HepG2 (cell line): ENCODE data around the gene AKR1C3. TPM values are rescaled to one million over a fixed set of nuclear protein-coding genes. Genes with fewer than 3 reads are reported as not detected.

Source experiments
- ARNT ChIP-seq: fragments of 450-650 bp; IDR thresholded peaks from 2 replicates; pipeline ENCODE4 v1.6.1; 2017
- CHD4 ChIP-seq: fragments of 200-600 bp; sonication (generic); IDR thresholded peaks from 2 replicates; pipeline ENCODE4 v1.7.0; 2017; ENCODE audit warnings: mild to moderate bottlenecking, low read length, borderline replicate concordance
- DR1 ChIP-seq: sonication (generic); formaldehyde crosslinking; IDR thresholded peaks from 2 replicates; pipeline ENCODE4 v1.8.0; 2021; ENCODE audit warnings: mild to moderate bottlenecking, missing genetic modification reagents, inconsistent platforms
- FOXP4 ChIP-seq: sonication (generic); formaldehyde crosslinking; IDR thresholded peaks from 2 replicates; pipeline ENCODE4 v1.4.0; 2020; ENCODE audit warnings: missing genetic modification reagents
- GATAD2A ChIP-seq: IDR thresholded peaks from 2 replicates; pipeline ENCODE4 v1.6.1; 2016
- HNRNPLL ChIP-seq: fragments of 200-400 bp; formaldehyde crosslinking; IDR thresholded peaks from 2 replicates; pipeline ENCODE4 v1.6.1; 2017; ENCODE audit warnings: mild to moderate bottlenecking, low read depth, low read length; ENCODE audit not compliant: poor library complexity, severe bottlenecking
- MATR3 ChIP-seq: sonication (generic); formaldehyde crosslinking; IDR thresholded peaks from 2 replicates; pipeline ENCODE4 v1.4.0; 2020; ENCODE audit warnings: missing genetic modification reagents
- NONO ChIP-seq, 2 experiments: fragments of 450-650 bp in 1 of 2; sonication (generic) in 1 of 2; formaldehyde crosslinking in 1 of 2; IDR thresholded peaks in 1 of 2; conservative IDR thresholded peaks in 1 of 2; 2 replicates each; pipeline versions ENCODE4 v1.6.1 to v1.8.0; 2017 to 2022; ENCODE audit warnings: mild to moderate bottlenecking in 1 of 2, missing genetic modification reagents in 1 of 2, moderate library complexity in 1 of 2
- POGK ChIP-seq: sonication (generic); formaldehyde crosslinking; conservative IDR thresholded peaks from 2 replicates; pipeline ENCODE4 v1.8.0; 2022; ENCODE audit warnings: mild to moderate bottlenecking, moderate library complexity, missing genetic modification reagents
- SIX1 ChIP-seq: sonication (generic); formaldehyde crosslinking; IDR thresholded peaks from 2 replicates; pipeline ENCODE4 v1.4.0; 2020; ENCODE audit warnings: missing genetic modification reagents, borderline replicate concordance
- YY1 ChIP-seq: IDR thresholded peaks from 2 replicates; pipeline ENCODE4 v1.6.1; 2011; ENCODE audit warnings: low read length, low read depth, moderate library complexity, mild to moderate bottlenecking; ENCODE audit not compliant: insufficient read depth, insufficient replicate concordance
- ZFP1 ChIP-seq: IDR thresholded peaks from 2 replicates; pipeline ENCODE4 v1.6.1; 2016
- polyA plus RNA-seq, 8 experiments: library from polyadenylated mRNA; depleted of rRNA in 3 of 8; stranded (reverse) in 7 of 8; unstranded in 1 of 8; fragments of >200 nt; fragmentation: Illumina TruSeq in 4 of 8; extraction: Trizol in 4 of 8; gene quantifications; 2 replicates each; pipeline versions ENCODE4 v1.2.1 to v1.2.3, GENCODE V29; 2011 to 2016; ENCODE audit warnings: low read depth in 4 of 8, missing spikeins in 1 of 8, mixed read lengths in 1 of 8; ENCODE audit not compliant: insufficient read depth in 1 of 8
- total RNA-seq, 5 experiments: library from RNA; depleted of rRNA; stranded (reverse); fragments of >200 nt; fragmentation: Illumina TruSeq; extraction: Trizol; gene quantifications; 2 replicates each; pipeline ENCODE4 v1.2.3, GENCODE V29; 2016; ENCODE audit warnings: low read depth in 1 of 5
- TF ChIP-seq, protein P1 (sequence below): sonication (generic); formaldehyde crosslinking; IDR thresholded peaks from 2 replicates; pipeline ENCODE4 v1.4.0; 2020; ENCODE audit warnings: mild to moderate bottlenecking, missing genetic modification reagents
- TF ChIP-seq, protein P2 (sequence below): sonication (generic); formaldehyde crosslinking; IDR thresholded peaks from 2 replicates; pipeline ENCODE4 v1.5.0; 2020; ENCODE audit warnings: mild to moderate bottlenecking, missing genetic modification reagents
- TF ChIP-seq, protein P3 (sequence below): sonication (generic); formaldehyde crosslinking; IDR thresholded peaks from 2 replicates; pipeline ENCODE4 v1.4.0; 2020; ENCODE audit warnings: missing genetic modification reagents, borderline replicate concordance

The AKR1C3 gene
- total and polyA plus RNA-seq, 2 of the 13 experiments (the other 11 are each of a cell fraction or from before 2014, with no cell fraction given): 368 to 532 TPM

GRCh38 chr10:5147255-5147980 is 53.2 kb downstream of the AKR1C3 start (continued):
- no peak for TF ChIP-seq MATR3 (CRISPR knock-in tag)
- TF ChIP-seq, protein P1, sequence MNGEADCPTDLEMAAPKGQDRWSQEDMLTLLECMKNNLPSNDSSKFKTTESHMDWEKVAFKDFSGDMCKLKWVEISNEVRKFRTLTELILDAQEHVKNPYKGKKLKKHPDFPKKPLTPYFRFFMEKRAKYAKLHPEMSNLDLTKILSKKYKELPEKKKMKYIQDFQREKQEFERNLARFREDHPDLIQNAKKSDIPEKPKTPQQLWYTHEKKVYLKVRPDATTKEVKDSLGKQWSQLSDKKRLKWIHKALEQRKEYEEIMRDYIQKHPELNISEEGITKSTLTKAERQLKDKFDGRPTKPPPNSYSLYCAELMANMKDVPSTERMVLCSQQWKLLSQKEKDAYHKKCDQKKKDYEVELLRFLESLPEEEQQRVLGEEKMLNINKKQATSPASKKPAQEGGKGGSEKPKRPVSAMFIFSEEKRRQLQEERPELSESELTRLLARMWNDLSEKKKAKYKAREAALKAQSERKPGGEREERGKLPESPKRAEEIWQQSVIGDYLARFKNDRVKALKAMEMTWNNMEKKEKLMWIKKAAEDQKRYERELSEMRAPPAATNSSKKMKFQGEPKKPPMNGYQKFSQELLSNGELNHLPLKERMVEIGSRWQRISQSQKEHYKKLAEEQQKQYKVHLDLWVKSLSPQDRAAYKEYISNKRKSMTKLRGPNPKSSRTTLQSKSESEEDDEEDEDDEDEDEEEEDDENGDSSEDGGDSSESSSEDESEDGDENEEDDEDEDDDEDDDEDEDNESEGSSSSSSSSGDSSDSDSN (CRISPR knock-in tag): peak; percentile 34; the same call in 1 of the 2 replicates
- no peak for TF ChIP-seq ARNT
- TF ChIP-seq, protein P2, sequence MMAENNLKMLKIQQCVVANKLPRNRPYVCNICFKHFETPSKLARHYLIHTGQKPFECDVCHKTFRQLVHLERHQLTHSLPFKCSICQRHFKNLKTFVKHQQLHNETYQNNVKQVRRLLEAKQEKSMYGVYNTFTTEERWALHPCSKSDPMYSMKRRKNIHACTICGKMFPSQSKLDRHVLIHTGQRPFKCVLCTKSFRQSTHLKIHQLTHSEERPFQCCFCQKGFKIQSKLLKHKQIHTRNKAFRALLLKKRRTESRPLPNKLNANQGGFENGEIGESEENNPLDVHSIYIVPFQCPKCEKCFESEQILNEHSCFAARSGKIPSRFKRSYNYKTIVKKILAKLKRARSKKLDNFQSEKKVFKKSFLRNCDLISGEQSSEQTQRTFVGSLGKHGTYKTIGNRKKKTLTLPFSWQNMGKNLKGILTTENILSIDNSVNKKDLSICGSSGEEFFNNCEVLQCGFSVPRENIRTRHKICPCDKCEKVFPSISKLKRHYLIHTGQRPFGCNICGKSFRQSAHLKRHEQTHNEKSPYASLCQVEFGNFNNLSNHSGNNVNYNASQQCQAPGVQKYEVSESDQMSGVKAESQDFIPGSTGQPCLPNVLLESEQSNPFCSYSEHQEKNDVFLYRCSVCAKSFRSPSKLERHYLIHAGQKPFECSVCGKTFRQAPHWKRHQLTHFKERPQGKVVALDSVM: 0 out of 2 replicates have a peak, but pooled peaks have one; percentile 13
- TF ChIP-seq, protein P3, sequence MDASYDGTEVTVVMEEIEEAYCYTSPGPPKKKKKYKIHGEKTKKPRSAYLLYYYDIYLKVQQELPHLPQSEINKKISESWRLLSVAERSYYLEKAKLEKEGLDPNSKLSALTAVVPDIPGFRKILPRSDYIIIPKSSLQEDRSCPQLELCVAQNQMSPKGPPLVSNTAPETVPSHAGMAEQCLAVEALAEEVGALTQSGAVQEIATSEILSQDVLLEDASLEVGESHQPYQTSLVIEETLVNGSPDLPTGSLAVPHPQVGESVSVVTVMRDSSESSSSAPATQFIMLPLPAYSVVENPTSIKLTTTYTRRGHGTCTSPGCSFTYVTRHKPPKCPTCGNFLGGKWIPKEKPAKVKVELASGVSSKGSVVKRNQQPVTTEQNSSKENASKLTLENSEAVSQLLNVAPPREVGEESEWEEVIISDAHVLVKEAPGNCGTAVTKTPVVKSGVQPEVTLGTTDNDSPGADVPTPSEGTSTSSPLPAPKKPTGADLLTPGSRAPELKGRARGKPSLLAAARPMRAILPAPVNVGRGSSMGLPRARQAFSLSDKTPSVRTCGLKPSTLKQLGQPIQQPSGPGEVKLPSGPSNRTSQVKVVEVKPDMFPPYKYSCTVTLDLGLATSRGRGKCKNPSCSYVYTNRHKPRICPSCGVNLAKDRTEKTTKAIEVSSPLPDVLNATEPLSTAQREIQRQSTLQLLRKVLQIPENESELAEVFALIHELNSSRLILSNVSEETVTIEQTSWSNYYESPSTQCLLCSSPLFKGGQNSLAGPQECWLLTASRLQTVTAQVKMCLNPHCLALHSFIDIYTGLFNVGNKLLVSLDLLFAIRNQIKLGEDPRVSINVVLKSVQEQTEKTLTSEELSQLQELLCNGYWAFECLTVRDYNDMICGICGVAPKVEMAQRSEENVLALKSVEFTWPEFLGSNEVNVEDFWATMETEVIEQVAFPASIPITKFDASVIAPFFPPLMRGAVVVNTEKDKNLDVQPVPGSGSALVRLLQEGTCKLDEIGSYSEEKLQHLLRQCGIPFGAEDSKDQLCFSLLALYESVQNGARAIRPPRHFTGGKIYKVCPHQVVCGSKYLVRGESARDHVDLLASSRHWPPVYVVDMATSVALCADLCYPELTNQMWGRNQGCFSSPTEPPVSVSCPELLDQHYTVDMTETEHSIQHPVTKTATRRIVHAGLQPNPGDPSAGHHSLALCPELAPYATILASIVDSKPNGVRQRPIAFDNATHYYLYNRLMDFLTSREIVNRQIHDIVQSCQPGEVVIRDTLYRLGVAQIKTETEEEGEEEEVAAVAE: peak; percentile 74; the same call in 1 of the 2 replicates
- peak; percentile 64 for TF ChIP-seq YY1
- TF ChIP-seq DR1 (CRISPR knock-in tag): peak; percentile 76
- TF ChIP-seq NONO (IDR thresholded peaks at IDR 0.05): no peak
- TF ChIP-seq NONO (CRISPR knock-in tag; conservative IDR thresholded peaks at IDR 0.05): peak; percentile 95
- TF ChIP-seq FOXP4 (CRISPR knock-in tag): peak; percentile 96
- TF ChIP-seq SIX1 (CRISPR knock-in tag): peak; percentile 94
- TF ChIP-seq GATAD2A: peak; percentile 96
- peak; percentile 85 for TF ChIP-seq ZFP1 (CRISPR knock-in tag)
- peak; percentile 73; the same call in 1 of the 2 replicates for TF ChIP-seq POGK (CRISPR knock-in tag)
- 0 out of 2 replicates have a peak, but pooled peaks have one; percentile 11 for TF ChIP-seq CHD4
- TF ChIP-seq HNRNPLL: no peak
